Measurements from ENCODE around the gene TDRD7.

The TDRD7 gene, protein sequence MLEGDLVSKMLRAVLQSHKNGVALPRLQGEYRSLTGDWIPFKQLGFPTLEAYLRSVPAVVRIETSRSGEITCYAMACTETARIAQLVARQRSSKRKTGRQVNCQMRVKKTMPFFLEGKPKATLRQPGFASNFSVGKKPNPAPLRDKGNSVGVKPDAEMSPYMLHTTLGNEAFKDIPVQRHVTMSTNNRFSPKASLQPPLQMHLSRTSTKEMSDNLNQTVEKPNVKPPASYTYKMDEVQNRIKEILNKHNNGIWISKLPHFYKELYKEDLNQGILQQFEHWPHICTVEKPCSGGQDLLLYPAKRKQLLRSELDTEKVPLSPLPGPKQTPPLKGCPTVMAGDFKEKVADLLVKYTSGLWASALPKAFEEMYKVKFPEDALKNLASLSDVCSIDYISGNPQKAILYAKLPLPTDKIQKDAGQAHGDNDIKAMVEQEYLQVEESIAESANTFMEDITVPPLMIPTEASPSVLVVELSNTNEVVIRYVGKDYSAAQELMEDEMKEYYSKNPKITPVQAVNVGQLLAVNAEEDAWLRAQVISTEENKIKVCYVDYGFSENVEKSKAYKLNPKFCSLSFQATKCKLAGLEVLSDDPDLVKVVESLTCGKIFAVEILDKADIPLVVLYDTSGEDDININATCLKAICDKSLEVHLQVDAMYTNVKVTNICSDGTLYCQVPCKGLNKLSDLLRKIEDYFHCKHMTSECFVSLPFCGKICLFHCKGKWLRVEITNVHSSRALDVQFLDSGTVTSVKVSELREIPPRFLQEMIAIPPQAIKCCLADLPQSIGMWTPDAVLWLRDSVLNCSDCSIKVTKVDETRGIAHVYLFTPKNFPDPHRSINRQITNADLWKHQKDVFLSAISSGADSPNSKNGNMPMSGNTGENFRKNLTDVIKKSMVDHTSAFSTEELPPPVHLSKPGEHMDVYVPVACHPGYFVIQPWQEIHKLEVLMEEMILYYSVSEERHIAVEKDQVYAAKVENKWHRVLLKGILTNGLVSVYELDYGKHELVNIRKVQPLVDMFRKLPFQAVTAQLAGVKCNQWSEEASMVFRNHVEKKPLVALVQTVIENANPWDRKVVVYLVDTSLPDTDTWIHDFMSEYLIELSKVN
- total RNA-seq, result 16.4 to 22.8 (median 20.5) reads per million in 3 donors

DNA sequence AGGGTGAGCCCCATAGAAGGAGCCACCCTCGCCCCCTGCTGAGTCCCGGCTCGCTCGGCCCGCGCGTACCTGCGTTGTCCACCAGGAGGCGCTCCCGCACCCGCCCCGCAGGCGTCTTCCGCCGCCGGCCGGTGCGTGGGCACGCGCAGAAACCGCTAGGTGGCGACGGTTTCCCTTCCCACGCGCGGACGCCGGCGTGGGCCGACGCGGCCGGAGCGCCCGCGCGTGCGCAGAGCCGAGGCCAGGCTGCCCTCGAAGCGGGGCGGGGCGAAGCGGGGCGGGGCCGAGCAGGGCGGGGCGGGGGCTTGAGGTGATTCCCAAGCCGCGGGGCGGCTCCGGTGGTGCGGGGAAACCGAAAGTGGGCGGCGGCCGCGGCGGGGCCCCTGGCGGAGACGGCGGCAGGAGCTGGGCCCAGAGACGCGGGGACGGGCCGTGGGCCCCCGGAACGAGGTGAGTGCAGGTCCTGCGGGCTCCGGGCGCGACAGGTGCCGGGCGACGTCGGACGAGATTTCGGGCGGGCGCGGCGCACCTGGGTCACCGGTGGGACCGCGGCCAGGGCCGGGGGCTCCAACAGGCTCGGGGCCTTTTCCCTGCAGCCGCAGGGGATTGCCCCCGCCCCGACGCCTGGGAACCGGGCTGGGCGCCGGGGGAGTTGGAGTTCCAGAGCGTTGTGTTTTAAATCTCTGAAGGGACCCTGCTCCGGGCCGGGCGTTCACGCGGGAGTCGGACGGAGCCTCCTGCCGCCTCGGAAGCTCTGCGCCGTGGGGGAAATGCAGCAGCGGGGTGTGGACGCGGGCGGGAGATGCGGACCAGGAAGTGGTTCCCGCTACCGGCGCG is at the start of gene TDRD7:
TSS of gene TDRD7 (plus strand) at position 308 of the 837 bp plus-strand sequence. CDS start 16,370 bp downstream, outside the sequence.
- Histone ChIP-seq H3K36me3 (ENCODE audit: control insufficient read depth, insufficient read depth, low read length) (no peaks in the 10 kb centered on the region), H3K4me3 (ENCODE audit: insufficient read depth, low read depth, low read length, poor library complexity, severe bottlenecking) (peak within 1 kb of the TSS; percentile 89), H3K4me1 (ENCODE audit: control insufficient read depth, insufficient read depth, low read length, poor library complexity, severe bottlenecking) (peaks cover 7% of the 10 kb centered on the region), H3K9me3 (ENCODE audit: control insufficient read depth, low read length) (no peaks in the 10 kb centered on the region), H3K27me3 (replicated peaks; ENCODE audit: control insufficient read depth, insufficient read depth, low read length, poor library complexity, severe bottlenecking) (no peaks in the 10 kb centered on the region), H3K27ac (ENCODE audit: insufficient read depth, low read length, poor library complexity, severe bottlenecking) (peak within 1 kb of the TSS; percentile 82)
- peak; percentile 88 to 92 (median 89) for DNase-seq

- Histone ChIP-seq H3K36me3 (ENCODE audit: control insufficient read depth, insufficient read depth, low read length) (no peaks in the 10 kb centered on the region), H3K27me3 (replicated peaks; ENCODE audit: control insufficient read depth, insufficient read depth, low read length, poor library complexity, severe bottlenecking) (no peaks in the 10 kb centered on the region), H3K27ac (ENCODE audit: insufficient read depth, low read length, poor library complexity, severe bottlenecking) (no peak overlapping the region), H3K4me3 (ENCODE audit: insufficient read depth, low read depth, low read length, poor library complexity, severe bottlenecking) (no peak overlapping the region), H3K9me3 (ENCODE audit: control insufficient read depth, low read length) (no peaks in the 10 kb centered on the region), H3K4me1 (ENCODE audit: control insufficient read depth, insufficient read depth, low read length, poor library complexity, severe bottlenecking) (no peaks in the 10 kb centered on the region)
- DNase-seq, result no peak
Observed at GRCh38 chr9:97362777-97363545, 48.9 kb upstream of the TDRD7 start.

- DNase-seq, result no peak
- H3K27me3 ChIP-seq (replicated peaks; ENCODE audit: control insufficient read depth, insufficient read depth, low read length, poor library complexity, severe bottlenecking), result no peaks in the 10 kb centered on the region
- no peaks in the 10 kb centered on the region for H3K36me3 ChIP-seq (ENCODE audit: control insufficient read depth, insufficient read depth, low read length)
Observed at GRCh38 chr9:97363661-97364299, 48.1 kb upstream of the TDRD7 start.

DNA sequence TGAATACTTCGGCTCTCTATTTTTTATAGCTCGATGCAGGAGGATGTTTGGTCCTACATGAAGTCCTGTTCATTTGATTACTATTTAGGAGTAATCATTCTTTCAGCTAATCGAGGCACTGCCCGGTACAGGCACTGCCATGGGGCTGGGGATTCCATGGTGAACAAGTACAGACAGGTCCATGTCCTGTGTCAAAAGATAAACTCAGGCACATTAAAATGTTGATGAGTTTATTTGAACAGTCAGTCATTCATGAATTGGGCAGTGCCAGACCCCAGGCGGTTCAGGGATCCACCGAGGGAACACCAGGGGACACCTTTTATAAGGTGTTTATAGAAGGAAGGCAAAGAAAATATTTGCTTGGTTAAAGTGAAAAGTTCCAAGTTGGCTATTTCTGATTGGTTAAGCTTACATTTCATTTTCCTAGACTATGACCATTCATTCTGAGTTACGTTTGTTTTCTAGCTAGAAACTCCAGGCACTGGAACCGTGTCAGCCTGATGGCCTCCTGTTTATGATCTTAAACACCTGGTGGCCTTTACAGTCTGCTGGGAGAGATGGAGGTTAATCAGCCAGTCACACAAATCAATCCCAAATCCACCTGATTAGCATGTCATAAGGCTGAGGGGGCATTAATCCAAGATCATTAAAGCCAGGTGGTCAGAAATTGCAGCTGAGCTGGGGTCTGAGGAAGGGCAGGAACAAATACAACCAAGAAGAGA is 47.0 kb upstream of the TDRD7 start:
- Histone ChIP-seq H3K27me3 (replicated peaks; ENCODE audit: control insufficient read depth, insufficient read depth, low read length, poor library complexity, severe bottlenecking) (no peaks in the 10 kb centered on the region), H3K4me1 (ENCODE audit: control insufficient read depth, insufficient read depth, low read length, poor library complexity, severe bottlenecking) (no peaks in the 10 kb centered on the region), H3K9me3 (ENCODE audit: control insufficient read depth, low read length) (no peaks in the 10 kb centered on the region), H3K36me3 (ENCODE audit: control insufficient read depth, insufficient read depth, low read length) (no peaks in the 10 kb centered on the region), H3K4me3 (ENCODE audit: insufficient read depth, low read depth, low read length, poor library complexity, severe bottlenecking) (no peak overlapping the region), H3K27ac (ENCODE audit: insufficient read depth, low read length, poor library complexity, severe bottlenecking) (no peak overlapping the region)
- no peak for DNase-seq

More at GRCh38 chr9:97363661-97364299, 48.1 kb upstream of the TDRD7 start:
- Histone ChIP-seq H3K4me1 (ENCODE audit: control insufficient read depth, insufficient read depth, low read length, poor library complexity, severe bottlenecking) (no peaks in the 10 kb centered on the region), H3K9me3 (ENCODE audit: control insufficient read depth, low read length) (no peaks in the 10 kb centered on the region), H3K27ac (ENCODE audit: insufficient read depth, low read length, poor library complexity, severe bottlenecking) (no peak overlapping the region), H3K4me3 (ENCODE audit: insufficient read depth, low read depth, low read length, poor library complexity, severe bottlenecking) (no peak overlapping the region)

DNA sequence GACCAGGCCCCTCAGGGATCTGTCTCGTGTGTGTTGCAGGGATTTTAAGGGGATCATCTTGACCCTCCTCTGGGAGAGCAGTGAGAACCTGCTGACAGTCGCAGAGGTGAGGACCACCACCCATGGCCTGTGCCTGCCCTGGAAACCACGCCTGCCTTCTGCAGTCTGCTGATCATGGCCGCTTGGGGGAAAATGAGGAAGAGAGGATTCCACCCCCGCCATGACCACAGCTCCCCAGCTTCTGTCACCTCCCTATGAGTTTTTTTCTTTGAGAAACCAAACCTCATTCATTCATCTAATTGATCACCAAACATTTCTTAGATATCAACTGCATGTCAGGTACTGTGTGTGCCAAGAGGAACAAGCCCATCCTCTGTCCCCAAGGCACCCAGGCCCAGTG is 46.3 kb upstream of the TDRD7 start:
- Histone ChIP-seq H3K27ac (ENCODE audit: insufficient read depth, low read length, poor library complexity, severe bottlenecking) (no peak overlapping the region), H3K4me1 (ENCODE audit: control insufficient read depth, insufficient read depth, low read length, poor library complexity, severe bottlenecking) (no peaks in the 10 kb centered on the region), H3K36me3 (ENCODE audit: control insufficient read depth, insufficient read depth, low read length) (no peaks in the 10 kb centered on the region), H3K9me3 (ENCODE audit: control insufficient read depth, low read length) (no peaks in the 10 kb centered on the region), H3K27me3 (replicated peaks; ENCODE audit: control insufficient read depth, insufficient read depth, low read length, poor library complexity, severe bottlenecking) (no peaks in the 10 kb centered on the region), H3K4me3 (ENCODE audit: insufficient read depth, low read depth, low read length, poor library complexity, severe bottlenecking) (no peak overlapping the region)
- no peak for DNase-seq

DNA sequence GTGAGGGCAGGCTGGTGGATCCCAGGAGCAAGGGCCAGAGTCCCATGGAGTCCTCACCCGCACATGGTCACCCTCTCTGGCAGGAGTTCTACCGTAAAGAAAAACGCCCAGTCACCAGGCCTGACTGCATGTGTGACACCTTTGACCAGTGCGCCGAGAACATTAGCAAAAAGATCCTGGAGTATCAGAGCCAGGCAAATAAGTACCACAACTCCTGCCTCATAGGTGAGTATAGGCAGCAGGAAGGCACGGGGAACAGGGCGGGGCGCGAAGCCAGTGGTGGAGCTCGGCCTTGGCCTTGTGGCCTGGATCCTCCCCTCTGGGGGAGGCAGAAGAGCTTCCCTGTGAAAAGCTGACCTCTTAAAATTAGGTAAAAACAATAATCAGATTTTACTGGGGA is 45.4 kb upstream of the TDRD7 start:
- H3K4me1 ChIP-seq (ENCODE audit: control insufficient read depth, insufficient read depth, low read length, poor library complexity, severe bottlenecking), result no peaks in the 10 kb centered on the region
- no peak for DNase-seq
- H3K27ac ChIP-seq (ENCODE audit: insufficient read depth, low read length, poor library complexity, severe bottlenecking), result no peak overlapping the region
- H3K9me3 ChIP-seq (ENCODE audit: control insufficient read depth, low read length), result no peaks in the 10 kb centered on the region
- H3K27me3 ChIP-seq (replicated peaks; ENCODE audit: control insufficient read depth, insufficient read depth, low read length, poor library complexity, severe bottlenecking), result no peaks in the 10 kb centered on the region
- H3K4me3 ChIP-seq (ENCODE audit: insufficient read depth, low read depth, low read length, poor library complexity, severe bottlenecking), result no peak overlapping the region
- no peaks in the 10 kb centered on the region for H3K36me3 ChIP-seq (ENCODE audit: control insufficient read depth, insufficient read depth, low read length)

GRCh38 chr9:97366889-97367288 is 45.0 kb upstream of the TDRD7 start:
- H3K4me3 ChIP-seq (ENCODE audit: insufficient read depth, low read depth, low read length, poor library complexity, severe bottlenecking), result no peak overlapping the region
- no peak for DNase-seq
- no peaks in the 10 kb centered on the region for H3K4me1 ChIP-seq (ENCODE audit: control insufficient read depth, insufficient read depth, low read length, poor library complexity, severe bottlenecking)
- no peaks in the 10 kb centered on the region for H3K9me3 ChIP-seq (ENCODE audit: control insufficient read depth, low read length)
- H3K27ac ChIP-seq (ENCODE audit: insufficient read depth, low read length, poor library complexity, severe bottlenecking), result no peak overlapping the region
- no peaks in the 10 kb centered on the region for H3K36me3 ChIP-seq (ENCODE audit: control insufficient read depth, insufficient read depth, low read length)
- no peaks in the 10 kb centered on the region for H3K27me3 ChIP-seq (replicated peaks; ENCODE audit: control insufficient read depth, insufficient read depth, low read length, poor library complexity, severe bottlenecking)

DNA sequence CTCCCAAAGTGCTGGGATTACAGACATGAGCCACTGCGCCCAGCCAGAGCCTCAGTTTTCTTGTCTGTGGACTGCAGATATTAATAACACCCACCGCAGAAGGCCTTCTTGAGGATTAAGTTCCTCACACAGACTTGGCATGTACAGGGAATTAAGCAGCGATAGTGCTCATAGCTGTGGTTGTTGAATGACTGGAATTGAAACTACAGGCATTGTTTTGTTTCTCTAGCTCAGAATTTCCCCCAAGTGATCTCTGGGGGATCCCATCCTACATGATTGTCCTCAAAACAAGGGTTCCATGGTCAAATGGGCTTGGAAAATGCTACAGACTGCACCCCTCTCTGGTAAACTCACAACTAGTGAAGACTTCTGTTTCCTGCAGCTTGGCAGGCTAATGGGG is 44.2 kb upstream of the TDRD7 start:
- Histone ChIP-seq H3K9me3 (ENCODE audit: control insufficient read depth, low read length) (no peaks in the 10 kb centered on the region), H3K27ac (ENCODE audit: insufficient read depth, low read length, poor library complexity, severe bottlenecking) (no peak overlapping the region)
- DNase-seq, result no peak

More for the DNA sequence above, 44.2 kb upstream of the TDRD7 start:
- H3K4me1 ChIP-seq (ENCODE audit: control insufficient read depth, insufficient read depth, low read length, poor library complexity, severe bottlenecking), result no peaks in the 10 kb centered on the region
- no peaks in the 10 kb centered on the region for H3K27me3 ChIP-seq (replicated peaks; ENCODE audit: control insufficient read depth, insufficient read depth, low read length, poor library complexity, severe bottlenecking)
- H3K36me3 ChIP-seq (ENCODE audit: control insufficient read depth, insufficient read depth, low read length), result no peaks in the 10 kb centered on the region
- no peak overlapping the region for H3K4me3 ChIP-seq (ENCODE audit: insufficient read depth, low read depth, low read length, poor library complexity, severe bottlenecking)

Data from effector memory CD4-positive, alpha-beta T cell (primary cell).